KMS-11 (cell line): ENCODE measurements around the gene B4GALNT3.

Experiments
- H2AFZ ChIP-seq: fragments of 200-600 bp; sonication (generic); 2 replicates; pipeline ENCODE4 v1.6.1; 2016; ENCODE audit warnings: antibody characterized with exemption, mixed run types, low read depth
- H3K27ac ChIP-seq: fragments of 200-600 bp; sonication (generic); 2 replicates; pipeline ENCODE4 v1.6.1; 2016; ENCODE audit warnings: mild to moderate bottlenecking, mixed run types
- H3K27me3 ChIP-seq: fragments of 200-600 bp; sonication (generic); 2 replicates; pipeline ENCODE4 v1.6.1; 2017; ENCODE audit warnings: mild to moderate bottlenecking, low read depth, mixed run types, moderate library complexity; ENCODE audit not compliant: insufficient read depth
- H3K36me3 ChIP-seq: fragments of 200-600 bp; sonication (generic); 2 replicates; pipeline ENCODE4 v1.6.1; 2017; ENCODE audit warnings: mild to moderate bottlenecking, mixed run types; ENCODE audit not compliant: insufficient read depth
- H3K4me1 ChIP-seq: fragments of 200-600 bp; sonication (generic); 2 replicates; pipeline ENCODE4 v1.6.1; 2016; ENCODE audit warnings: mild to moderate bottlenecking, low read depth, mixed run types; ENCODE audit not compliant: poor library complexity, severe bottlenecking
- H3K4me2 ChIP-seq: fragments of 200-600 bp; sonication (generic); 2 replicates; pipeline ENCODE4 v1.7.0; 2016; ENCODE audit warnings: mild to moderate bottlenecking, mixed run types
- H3K4me3 ChIP-seq: fragments of 200-600 bp; sonication (generic); IDR thresholded peaks from 2 replicates; pipeline ENCODE4 v1.6.1; 2017; ENCODE audit warnings: low read depth, low read length, mixed read lengths; ENCODE audit not compliant: insufficient read depth
- H3K79me2 ChIP-seq: fragments of 200-600 bp; sonication (generic); 2 replicates; pipeline ENCODE4 v1.6.1; 2016; ENCODE audit warnings: low read depth, mixed run types; ENCODE audit not compliant: insufficient read depth
- H3K9ac ChIP-seq: fragments of 200-600 bp; sonication (generic); 2 replicates; pipeline ENCODE4 v1.6.1; 2016; ENCODE audit warnings: mild to moderate bottlenecking, mixed run types
- H4K20me1 ChIP-seq: fragments of 200-600 bp; sonication (generic); 2 replicates; pipeline ENCODE4 v1.6.1; 2016; ENCODE audit warnings: mild to moderate bottlenecking, mixed run types; ENCODE audit not compliant: insufficient read depth
- CTCF ChIP-seq: fragments of 200-600 bp; sonication (generic); conservative IDR thresholded peaks from 2 replicates; pipeline ENCODE4 v1.6.1; 2017; ENCODE audit warnings: low read depth, mild to moderate bottlenecking, antibody characterized with exemption, low read length, moderate library complexity, mixed read lengths

B4GALNT3 gene

DNA sequence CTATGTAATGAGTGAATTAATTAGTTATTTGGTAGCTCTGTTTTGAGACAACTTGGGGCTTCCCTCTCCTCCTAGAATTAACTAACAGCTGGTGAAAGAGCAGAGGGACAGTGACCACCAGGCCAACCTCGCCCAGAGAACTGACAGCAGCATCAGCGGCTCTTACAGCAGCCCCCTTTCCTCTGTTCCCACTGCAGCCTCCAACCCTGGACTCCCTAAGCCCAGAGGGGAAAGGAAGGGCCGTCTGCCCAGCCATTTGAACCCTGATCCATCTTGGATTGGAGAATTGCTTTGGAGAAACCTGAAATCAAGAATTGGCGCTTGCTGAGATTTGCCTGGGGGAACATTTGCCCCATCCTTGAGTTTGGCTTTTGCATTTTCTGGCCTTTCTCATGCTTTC lies 45.5 kb downstream of the B4GALNT3 start:
- Histone ChIP-seq H3K27ac (no peak overlapping the region), H3K9ac (no peak overlapping the region), H3K27me3 (no peaks in the 10 kb centered on the region), H3K79me2 (no peaks in the 10 kb centered on the region), H4K20me1 (no peaks in the 10 kb centered on the region), H3K4me1 (no peaks in the 10 kb centered on the region), H3K36me3 (no peaks in the 10 kb centered on the region), H3K4me3 (no peak overlapping the region), H3K4me2 (no peak overlapping the region), H2AFZ (no peak overlapping the region)
- TF ChIP-seq CTCF = no peak

DNA sequence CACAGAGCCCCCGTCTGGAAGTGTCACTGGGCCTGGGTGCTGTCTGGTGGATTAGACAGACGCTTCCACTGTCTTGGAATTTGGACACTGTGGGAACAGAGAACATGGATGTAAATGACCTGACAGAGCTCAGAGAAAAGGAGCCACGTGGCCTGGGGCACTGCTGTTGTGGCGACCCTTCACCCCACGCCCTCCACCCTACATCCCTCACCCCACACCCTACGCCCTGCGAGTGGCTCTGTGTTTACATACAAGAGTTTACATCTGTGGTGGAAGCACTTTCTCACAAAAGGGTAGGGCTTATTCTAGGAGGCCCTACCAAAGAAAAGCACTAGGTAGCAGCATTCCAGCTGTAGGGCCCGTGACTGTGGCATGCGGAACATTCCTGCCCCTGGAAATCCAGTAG lies 47.7 kb downstream of the B4GALNT3 start:
- Histone ChIP-seq H3K79me2 (no peaks in the 10 kb centered on the region), H3K4me3 (no peak overlapping the region), H2AFZ (no peak overlapping the region), H3K36me3 (no peaks in the 10 kb centered on the region), H3K4me1 (no peaks in the 10 kb centered on the region), H4K20me1 (no peaks in the 10 kb centered on the region), H3K9ac (no peak overlapping the region), H3K27ac (no peak overlapping the region), H3K27me3 (no peaks in the 10 kb centered on the region), H3K4me2 (no peak overlapping the region)
- TF ChIP-seq CTCF = no peak

DNA sequence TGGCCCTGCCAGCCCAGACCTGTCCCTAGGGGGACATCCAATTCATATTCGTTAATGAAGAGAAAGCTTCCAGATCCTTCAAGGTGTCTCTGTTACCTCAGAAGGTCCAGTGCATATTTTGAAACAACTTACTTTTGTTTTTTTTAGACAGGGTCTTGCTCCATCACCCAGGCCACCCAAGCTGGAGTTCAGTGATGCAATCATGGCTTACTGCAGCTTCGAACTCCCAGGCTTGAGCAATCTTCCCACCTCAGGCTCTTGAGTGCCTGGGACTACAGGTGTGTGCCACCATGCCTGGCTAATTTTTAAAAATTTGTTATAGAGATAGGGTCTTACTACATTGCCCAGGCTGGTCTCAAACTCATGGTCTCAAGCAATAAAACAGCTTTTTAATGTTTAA lies 48.4 kb downstream of the B4GALNT3 start:
- H3K4me1 ChIP-seq = no peaks in the 10 kb centered on the region

GRCh38 chr12:508795-509194 lies 49.1 kb downstream of the B4GALNT3 start:
- TF ChIP-seq CTCF = no peak
- H3K4me1 ChIP-seq = no peaks in the 10 kb centered on the region
- no peak overlapping the region for H3K27ac ChIP-seq
- H2AFZ ChIP-seq = no peak overlapping the region
- H3K4me3 ChIP-seq = no peak overlapping the region
- no peaks in the 10 kb centered on the region for H3K27me3 ChIP-seq
- no peaks in the 10 kb centered on the region for H4K20me1 ChIP-seq
- no peak overlapping the region for H3K4me2 ChIP-seq
- H3K9ac ChIP-seq = no peak overlapping the region
- no peaks in the 10 kb centered on the region for H3K79me2 ChIP-seq
- H3K36me3 ChIP-seq = no peaks in the 10 kb centered on the region

More for the DNA sequence above, 48.4 kb downstream of the B4GALNT3 start:
- Histone ChIP-seq H4K20me1 (no peaks in the 10 kb centered on the region), H3K36me3 (no peaks in the 10 kb centered on the region), H3K4me3 (no peak overlapping the region), H3K4me2 (no peak overlapping the region), H3K79me2 (no peaks in the 10 kb centered on the region), H3K27me3 (no peaks in the 10 kb centered on the region), H2AFZ (no peak overlapping the region), H3K27ac (no peak overlapping the region), H3K9ac (no peak overlapping the region)
- TF ChIP-seq CTCF = no peak
